ENCODE measurements around the gene MAGI3.

Gene MAGI3

DNA sequence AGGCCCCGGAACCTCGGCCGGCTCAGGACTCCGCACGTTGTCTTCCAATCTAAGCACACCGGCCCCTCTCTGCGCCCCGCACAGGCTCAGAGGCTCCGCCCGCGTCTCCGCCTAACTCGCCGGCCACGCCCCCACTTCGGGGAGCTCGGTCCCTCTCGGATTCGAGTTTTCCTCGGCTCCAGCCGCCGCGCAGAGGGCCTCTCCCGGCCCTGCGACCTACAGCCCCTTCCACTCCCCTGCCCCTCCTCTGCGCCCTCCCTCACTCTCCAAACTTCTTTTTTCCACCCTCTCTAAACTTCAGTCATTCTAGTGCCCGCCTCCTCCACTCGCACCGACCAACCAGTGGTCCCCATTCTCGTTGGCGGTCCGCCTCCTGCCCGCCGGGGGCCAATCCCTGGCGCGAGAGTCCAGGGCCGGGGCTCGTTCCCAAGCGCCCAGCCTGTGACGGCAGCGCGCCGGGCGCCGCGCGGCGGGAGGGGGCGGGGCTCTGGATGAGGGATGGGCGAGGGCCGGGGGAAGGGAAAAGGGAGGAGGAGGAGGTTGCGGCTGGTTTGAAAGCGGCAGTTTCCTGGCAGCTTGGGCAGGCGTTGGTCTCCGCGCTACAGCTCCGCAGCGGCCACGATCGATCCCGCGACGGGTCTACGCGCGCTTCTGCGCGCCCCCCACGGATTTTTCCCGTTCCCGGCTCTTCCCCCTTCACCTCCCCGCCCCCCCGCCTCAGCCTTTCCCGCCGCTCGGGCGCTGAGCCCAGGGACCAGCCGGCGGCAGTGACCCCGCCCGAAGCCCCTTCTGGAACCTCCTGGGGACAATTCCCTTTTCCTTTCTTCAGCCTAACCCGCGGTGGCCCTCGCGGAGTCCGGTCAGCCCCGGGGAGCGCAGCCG lies at the start of gene MAGI3:
MAGI3 (plus strand) TSS at position 563 of the 882 bp plus-strand sequence. CDS start 519 bp downstream, outside the sequence.
- peak; percentile 86 for DNase-seq

- no peak for DNase-seq
Measured at GRCh38 chr1:113353580-113353979, 36.7 kb upstream of the MAGI3 start.

DNA sequence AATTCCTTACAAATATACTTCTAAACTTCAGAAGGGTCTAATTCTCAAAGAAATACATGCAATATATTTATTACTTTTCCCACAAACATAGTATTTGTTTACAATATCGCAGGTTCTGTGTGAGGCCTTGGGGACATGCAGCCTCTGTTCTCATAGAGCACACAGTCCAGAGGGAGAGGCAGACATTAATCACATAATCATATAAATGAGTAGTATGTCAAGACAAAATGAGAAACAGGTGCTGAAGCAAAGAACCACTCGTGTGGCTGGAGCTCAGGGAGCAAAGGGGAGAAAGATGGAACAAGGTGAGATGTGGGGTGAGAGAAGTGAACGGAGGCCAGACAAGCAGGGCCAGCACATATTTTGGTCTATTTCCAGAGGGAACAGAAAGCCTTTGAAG lies 26.4 kb upstream of the MAGI3 start:
- no peak for DNase-seq

GRCh38 chr1:113369040-113369439 lies 21.3 kb upstream of the MAGI3 start:
- DNase-seq: no peak

DNA sequence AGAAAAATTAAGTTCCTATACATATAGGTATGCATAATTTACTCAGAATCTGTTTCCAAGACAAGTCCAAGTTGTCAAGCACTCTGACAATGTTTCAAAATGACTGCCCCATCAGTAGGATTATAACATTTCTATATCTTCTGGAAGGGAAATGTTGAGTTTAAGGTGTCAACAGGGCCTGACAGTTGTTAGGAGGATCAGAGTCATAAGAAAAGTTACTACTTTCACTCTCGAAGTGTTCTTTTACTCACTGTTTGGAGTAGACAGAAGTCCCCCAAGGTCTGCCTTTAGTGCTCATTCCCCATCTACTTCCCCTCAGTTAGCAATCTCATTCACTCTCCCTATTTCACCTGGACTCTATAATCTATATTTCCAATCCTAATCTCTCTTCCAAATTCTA lies 20.6 kb upstream of the MAGI3 start:
- DNase-seq: no peak

DNA sequence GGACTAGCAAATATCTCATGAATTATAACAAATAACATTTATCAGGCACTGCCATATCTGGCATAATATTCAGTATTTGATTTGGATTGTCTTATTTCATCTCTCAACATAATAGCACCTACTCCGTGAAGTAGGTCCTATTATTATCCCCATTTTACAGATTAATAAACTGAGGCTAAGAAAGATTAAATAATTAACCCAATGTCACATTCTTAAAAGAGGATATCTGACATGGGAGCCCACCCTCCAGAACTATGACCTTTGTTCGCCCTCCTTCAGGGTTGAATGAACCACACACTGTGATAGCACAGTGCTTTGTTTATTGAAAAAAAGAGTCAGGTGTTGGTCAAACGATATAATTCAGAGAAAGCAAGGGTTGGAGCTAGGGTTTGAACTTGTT lies 19.4 kb upstream of the MAGI3 start:
- no peak for DNase-seq

- no peak for DNase-seq
Measured at GRCh38 chr1:113372546-113372945, 17.8 kb upstream of the MAGI3 start.

- DNase-seq: no peak
Measured at GRCh38 chr1:113373644-113374043, 16.7 kb upstream of the MAGI3 start.

- DNase-seq: no peak
Measured at GRCh38 chr1:113375878-113376277, 14.4 kb upstream of the MAGI3 start.

DNA sequence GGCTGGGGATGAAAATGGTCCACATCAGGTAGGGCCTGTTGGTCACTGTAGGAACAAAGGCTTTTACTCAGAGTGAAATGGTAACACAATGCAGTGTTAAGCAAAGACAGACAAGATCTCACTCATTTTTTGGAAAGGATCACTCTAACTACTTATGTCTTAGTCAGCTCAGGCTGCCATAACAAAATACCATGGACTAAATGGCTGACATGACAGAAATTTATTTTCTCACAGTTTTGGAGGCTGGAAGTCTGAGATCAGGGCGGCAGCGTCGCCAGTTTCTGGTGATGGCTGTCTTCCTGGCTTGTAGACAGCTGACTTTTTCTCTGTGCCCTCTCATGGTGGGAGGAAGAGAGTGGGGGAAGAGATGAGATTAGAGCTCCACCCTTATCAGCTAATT lies 10.2 kb upstream of the MAGI3 start:
- DNase-seq: no peak

GRCh38 chr1:113388017-113388620 lies 2.2 kb upstream of the MAGI3 start:
- no peak for DNase-seq

GRCh38 chr1:113388621-113389358 lies 1.5 kb upstream of the MAGI3 start:
- peak; percentile 72 for DNase-seq

DNA sequence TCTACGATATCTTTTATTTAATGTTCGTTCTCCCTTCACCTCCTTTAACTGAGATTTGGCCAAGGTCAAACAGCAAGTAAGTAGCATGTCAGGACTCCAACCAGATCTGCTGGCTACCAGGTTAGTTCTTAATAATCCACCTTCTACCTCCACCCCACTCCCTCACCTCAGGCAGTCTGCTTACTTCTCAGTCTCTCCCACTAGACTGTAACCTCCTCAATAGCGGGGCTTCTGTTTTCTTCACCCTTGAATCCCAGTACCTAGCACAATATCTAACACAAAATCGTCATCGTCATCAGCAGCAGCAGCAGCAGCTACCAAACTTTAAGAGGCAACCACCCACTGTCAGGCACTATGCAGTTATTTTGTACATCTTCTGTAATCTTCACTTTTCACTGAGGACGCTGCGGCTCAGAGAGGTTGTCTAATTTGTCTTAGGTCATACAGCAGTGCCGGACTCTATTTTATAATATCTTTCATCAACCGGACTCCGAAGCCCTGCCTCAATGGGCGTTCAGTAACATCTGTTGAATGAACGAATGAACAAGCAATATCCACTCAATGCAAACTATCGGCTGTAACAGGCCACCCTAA lies 859 bp upstream of the MAGI3 start:
- no peak for DNase-seq

DNA sequence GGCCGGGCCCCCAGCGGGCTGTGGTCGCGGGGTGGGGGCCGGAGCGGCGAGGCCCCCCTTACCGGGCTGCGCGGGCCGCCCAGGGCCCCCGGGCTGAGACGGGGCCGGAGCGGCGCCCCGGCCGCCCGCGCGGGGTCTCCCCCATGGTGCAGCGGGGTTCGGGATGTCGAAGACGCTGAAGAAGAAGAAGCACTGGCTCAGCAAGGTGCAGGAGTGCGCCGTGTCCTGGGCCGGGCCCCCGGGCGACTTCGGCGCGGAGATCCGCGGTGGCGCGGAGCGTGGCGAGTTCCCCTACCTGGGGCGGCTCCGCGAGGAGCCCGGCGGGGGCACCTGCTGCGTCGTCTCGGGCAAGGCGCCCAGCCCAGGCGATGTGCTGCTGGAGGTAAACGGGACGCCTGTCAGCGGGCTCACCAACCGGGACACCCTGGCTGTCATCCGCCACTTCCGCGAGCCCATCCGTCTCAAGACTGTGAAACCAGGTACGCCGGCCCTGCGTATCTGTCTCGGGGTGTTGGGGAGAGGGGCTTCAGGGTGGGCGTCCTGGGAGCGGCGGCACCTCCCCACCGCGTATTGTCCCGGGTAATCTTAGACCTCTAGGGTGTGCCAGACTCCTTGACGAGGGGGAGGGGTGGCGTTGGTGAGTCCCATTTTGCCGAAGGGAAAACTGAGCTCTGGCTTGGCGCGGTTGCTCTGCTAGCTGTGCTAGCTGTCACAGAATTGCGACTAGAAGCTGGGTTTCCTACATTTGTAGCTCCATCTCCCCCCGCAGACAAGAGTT lies 745 bp downstream of the MAGI3 start:
- no peak for DNase-seq

DNA sequence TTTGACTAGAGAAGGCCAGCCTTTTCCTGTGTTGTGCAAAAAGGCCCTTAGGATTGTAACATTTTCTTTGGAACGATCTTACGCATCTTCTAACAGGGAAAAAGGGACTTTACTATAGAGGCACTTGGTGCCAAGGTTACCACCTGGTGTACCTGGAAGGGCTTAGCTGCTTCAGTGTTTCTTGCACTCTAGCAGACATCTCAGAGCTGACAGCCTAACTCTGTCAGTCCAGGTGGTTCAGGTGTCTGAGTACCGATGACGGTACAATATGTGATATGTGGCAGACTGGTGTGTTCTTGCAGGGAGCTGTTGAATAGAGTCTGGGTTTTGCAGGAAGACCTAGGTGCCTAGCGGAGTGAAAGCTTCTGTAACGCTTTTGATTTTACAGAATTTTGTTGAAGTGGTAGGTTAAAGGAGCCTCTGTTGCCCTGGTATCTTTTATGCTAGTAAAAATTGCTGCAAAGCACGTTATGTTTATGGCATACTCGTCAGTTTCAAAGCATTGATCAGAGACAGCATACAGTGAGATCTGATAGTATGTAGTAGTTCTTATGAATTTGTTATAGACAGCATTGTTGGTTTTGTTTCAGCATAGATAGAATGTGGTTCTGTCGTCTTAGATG lies 1.4 kb downstream of the MAGI3 start:
- no peak for DNase-seq

DNA sequence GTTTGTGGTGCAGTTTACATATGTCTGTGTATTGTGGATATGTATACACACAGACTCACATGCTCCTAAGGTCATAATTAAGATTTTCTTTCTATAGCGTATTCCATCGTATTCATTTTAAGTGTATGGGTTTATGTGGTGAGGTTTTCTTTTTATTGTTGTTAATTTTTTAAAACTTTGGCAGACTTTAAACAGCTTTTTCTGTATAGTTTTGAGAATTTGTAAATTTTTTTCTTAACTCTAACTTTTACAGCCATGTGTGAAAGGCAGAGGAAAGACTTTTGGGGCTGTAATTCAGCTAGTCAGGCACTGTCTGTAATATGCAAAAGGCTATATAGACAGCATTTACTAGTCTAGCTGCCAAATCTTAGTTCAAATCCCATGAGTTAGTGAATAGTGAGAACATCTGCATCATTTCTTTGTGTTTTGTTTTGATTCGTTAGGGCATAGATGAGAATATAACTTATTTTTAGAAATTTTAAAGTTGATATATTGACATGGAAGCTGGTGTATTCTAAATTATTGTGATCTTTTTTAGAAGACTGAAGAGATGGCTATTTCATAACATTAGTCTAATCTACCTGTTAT lies 2.3 kb downstream of the MAGI3 start:
- no peak for DNase-seq

- no peak for DNase-seq
Measured at GRCh38 chr1:113394043-113394862, 3.9 kb downstream of the MAGI3 start.

- no peak for DNase-seq
Measured at GRCh38 chr1:113394863-113395259, 4.5 kb downstream of the MAGI3 start.

GRCh38 chr1:113396102-113396501 lies 5.8 kb downstream of the MAGI3 start:
- DNase-seq: no peak

GRCh38 chr1:113396585-113396984 lies 6.3 kb downstream of the MAGI3 start:
- no peak for DNase-seq

Measured in SHP77 treated with DMSO at 0.1 percent for 48 hours (cell line).